ENCODE measurements around the gene PARPBP.

- TF ChIP-seq POLR2A (IDR thresholded peaks at IDR 0.05; ENCODE audit: low read length) (no peak), GATA1 (IDR thresholded peaks at IDR 0.05; ENCODE audit: low read depth, low read length) (no peak)
These were observed 50.1 kb downstream of the PARPBP start for GRCh38 chr12:102169922-102170621.
